ENCODE results near the gene E2F3. TPM values are rescaled to one million over a fixed set of nuclear protein-coding genes. Genes with fewer than 3 reads are reported as not detected.

Gene E2F3
- total RNA-seq, 2 donors from 2014 or later, result 6.5 to 12.4 TPM

DNA sequence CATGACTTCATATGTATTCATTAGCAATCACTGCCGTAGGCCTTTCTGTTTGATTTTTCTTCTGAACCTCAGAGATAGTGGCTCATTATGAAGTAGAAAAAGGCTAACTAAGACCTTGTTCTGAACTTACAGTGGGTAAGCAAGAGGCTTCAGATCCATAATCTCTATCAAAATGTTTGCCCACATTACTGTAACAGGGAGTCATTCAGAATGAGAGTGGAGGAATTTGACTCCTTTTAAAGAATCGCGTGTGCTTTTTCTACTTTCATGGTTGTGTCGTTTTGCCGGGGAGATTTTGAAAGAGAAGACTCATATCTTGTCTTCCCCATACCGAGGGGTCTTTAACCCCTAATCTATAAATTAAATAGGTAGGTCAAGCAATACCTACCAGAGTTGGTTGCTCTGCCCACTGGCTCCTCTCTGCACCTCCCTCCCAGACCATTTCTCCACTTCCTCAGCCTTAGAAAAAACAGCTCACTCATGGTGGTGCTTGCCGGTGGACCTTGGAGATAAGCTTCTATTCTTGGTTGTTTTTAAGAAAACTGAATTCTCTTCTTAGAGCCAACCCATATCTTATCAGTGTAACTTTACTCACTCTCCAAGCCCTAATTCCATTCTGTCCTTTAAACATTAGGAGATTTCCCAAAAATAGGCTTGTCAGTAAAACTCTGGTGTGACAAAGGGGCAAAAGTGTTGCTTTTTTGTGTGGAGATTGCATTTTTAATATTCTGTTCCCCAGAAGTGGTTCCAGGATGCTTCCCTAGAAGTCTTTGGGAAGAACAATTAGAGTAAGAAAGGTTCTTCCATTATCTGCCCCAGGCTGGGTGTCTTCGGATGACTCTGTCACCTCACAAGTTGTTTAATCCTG, 56.6 kb downstream of the E2F3 start:
- no peak for TF ChIP-seq CTCF (IDR thresholded peaks at IDR 0.05)
- H3K27ac ChIP-seq, result peak overlapping the region; percentile 5 to 51
- no peak for ATAC-seq (ENCODE audit: insufficient number of reproducible peaks, low FRiP score, low read depth)

GRCh38 chr6:20459682-20460081, 58.0 kb downstream of the E2F3 start:
- ATAC-seq (ENCODE audit: insufficient number of reproducible peaks, low FRiP score, low read depth), result no peak
- Histone ChIP-seq H3K4me3 (no peak overlapping the region), H3K36me3 (no peaks in the 10 kb centered on the region), H3K27me3 (replicated peaks; ENCODE audit: insufficient read depth) (no peaks in the 10 kb centered on the region), H3K4me1 (ENCODE audit: control insufficient read depth in 1 of 2, low read depth in 2 of 2) (peaks cover 17 to 34% of the 10 kb centered on the region in 2 donors), H3K27ac (no peak overlapping the region), H3K9me3 (no peaks in the 10 kb centered on the region)
- TF ChIP-seq CTCF (IDR thresholded peaks at IDR 0.05), result no peak
- DNase-seq (ENCODE audit: low spot score), result no peak

More for the DNA sequence above, 56.6 kb downstream of the E2F3 start:
- no peaks in the 10 kb centered on the region for H3K9me3 ChIP-seq
- DNase-seq (ENCODE audit: low spot score), result no peak
- no peaks in the 10 kb centered on the region for H3K27me3 ChIP-seq (replicated peaks; ENCODE audit: insufficient read depth)
- H3K4me1 ChIP-seq (ENCODE audit: control insufficient read depth in 1 of 2, low read depth in 2 of 2), result peaks cover 22 to 42% of the 10 kb centered on the region in 2 donors
- H3K4me3 ChIP-seq, result peak overlapping the region; percentile 20
- H3K36me3 ChIP-seq, result no peaks in the 10 kb centered on the region

- ATAC-seq (ENCODE audit: insufficient number of reproducible peaks, low FRiP score, low read depth) (no peak), DNase-seq (ENCODE audit: low spot score) (no peak)
These were observed 59.9 kb downstream of the E2F3 start for GRCh38 chr6:20461576-20461975.

GRCh38 chr6:20463396-20463795, 61.7 kb downstream of the E2F3 start:
- DNase-seq (ENCODE audit: low spot score), result no peak
- no peak for TF ChIP-seq CTCF (IDR thresholded peaks at IDR 0.05)

More at GRCh38 chr6:20461576-20461975, 59.9 kb downstream of the E2F3 start:
- Histone ChIP-seq H3K9me3 (no peaks in the 10 kb centered on the region), H3K27ac (no peak overlapping the region), H3K36me3 (no peaks in the 10 kb centered on the region), H3K27me3 (replicated peaks; ENCODE audit: insufficient read depth) (no peaks in the 10 kb centered on the region), H3K4me3 (no peak overlapping the region), H3K4me1 (ENCODE audit: control insufficient read depth in 1 of 2, low read depth in 2 of 2) (peaks cover 7 to 18% of the 10 kb centered on the region in 2 donors)
- TF ChIP-seq CTCF (IDR thresholded peaks at IDR 0.05), result no peak

GRCh38 chr6:20464041-20464440, 62.4 kb downstream of the E2F3 start:
- Histone ChIP-seq H3K36me3 (no peaks in the 10 kb centered on the region), H3K9me3 (no peaks in the 10 kb centered on the region), H3K4me1 (ENCODE audit: control insufficient read depth in 1 of 2, low read depth in 2 of 2) (peaks cover under 1% of the 10 kb centered on the region in 2 donors), H3K4me3 (no peak overlapping the region), H3K27me3 (replicated peaks; ENCODE audit: insufficient read depth) (no peaks in the 10 kb centered on the region), H3K27ac (no peak overlapping the region)
- ATAC-seq (ENCODE audit: insufficient number of reproducible peaks, low FRiP score, low read depth), result no peak
- TF ChIP-seq CTCF (IDR thresholded peaks at IDR 0.05), result no peak
- no peak for DNase-seq (ENCODE audit: low spot score)

More at GRCh38 chr6:20463396-20463795, 61.7 kb downstream of the E2F3 start:
- no peak overlapping the region for H3K4me3 ChIP-seq
- ATAC-seq (ENCODE audit: insufficient number of reproducible peaks, low FRiP score, low read depth), result no peak
- H3K4me1 ChIP-seq (ENCODE audit: control insufficient read depth in 1 of 2, low read depth in 2 of 2), result peaks cover 7% of the 10 kb centered on the region in 2 donors
- no peaks in the 10 kb centered on the region for H3K27me3 ChIP-seq (replicated peaks; ENCODE audit: insufficient read depth)
- H3K36me3 ChIP-seq, result no peaks in the 10 kb centered on the region
- no peaks in the 10 kb centered on the region for H3K9me3 ChIP-seq
- no peak overlapping the region for H3K27ac ChIP-seq
